Activated CD8-positive, alpha-beta memory T cell treated with anti-CD3 and anti-CD28 coated beads, Interleukin-2, amount 50 U/mL, for 24 hours (primary cell): Measurements from ENCODE around the gene EXOC7.

Experiments used
- DNase-seq: peaks from one replicate; pipeline ENCODE4 v3.0.0-alpha.2; 2020; ENCODE audit errors: extremely low read depth

Gene EXOC7

GRCh38 chr17:76040376-76040775 is 63.2 kb downstream of the EXOC7 start:
- no peak for DNase-seq

GRCh38 chr17:76039121-76039520 is 64.5 kb downstream of the EXOC7 start:
- no peak for DNase-seq

GRCh38 chr17:76038050-76038449 is 65.5 kb downstream of the EXOC7 start:
- no peak for DNase-seq

- DNase-seq = no peak
These were observed 66.9 kb downstream of the EXOC7 start for GRCh38 chr17:76036497-76037261.

- DNase-seq = no peak
These were observed 68.9 kb downstream of the EXOC7 start for GRCh38 chr17:76034428-76035350.

GRCh38 chr17:76033139-76033538 is 70.4 kb downstream of the EXOC7 start:
- no peak for DNase-seq

- no peak for DNase-seq
These were observed 70.8 kb downstream of the EXOC7 start for GRCh38 chr17:76032780-76033108.

- DNase-seq = no peak
These were observed 71.4 kb downstream of the EXOC7 start for GRCh38 chr17:76032073-76032779.
